HCT116 (cell line): ENCODE measurements around the gene PIK3R4.

ENCODE experiments used
- CBX3 ChIP-seq: IDR thresholded peaks from 2 replicates; pipeline ENCODE4 v1.6.1; 2012; ENCODE audit warnings: low read depth
- CEBPB ChIP-seq: IDR thresholded peaks from 2 replicates; pipeline ENCODE4 v1.6.1; 2012; ENCODE audit warnings: low read depth
- CTCF ChIP-seq, 3 experiments: fragments of 200-600 bp in 1 of 3; sonication (generic) in 1 of 3; IDR thresholded peaks in 2 of 3; conservative IDR thresholded peaks in 1 of 3; 2 replicates each; pipeline ENCODE4 v1.5.1; 2012 to 2017; ENCODE audit warnings: low read depth in 2 of 3, low read length in 2 of 3, antibody characterized with exemption in 1 of 3, borderline replicate concordance in 1 of 3, control low read depth in 1 of 3, mild to moderate bottlenecking in 1 of 3, mixed read lengths in 1 of 3, mixed run types in 1 of 3, moderate library complexity in 1 of 3; ENCODE audit not compliant: insufficient read depth in 1 of 3
- EZH2 ChIP-seq: fragments of 200-600 bp; sonication (generic); IDR thresholded peaks from 2 replicates; pipeline ENCODE4 v1.6.1; 2017; ENCODE audit warnings: antibody characterized with exemption, mixed run types
- MAX ChIP-seq: IDR thresholded peaks from 2 replicates; pipeline ENCODE4 v1.6.1; 2012
- POLR2A ChIP-seq: IDR thresholded peaks from 2 replicates; pipeline ENCODE4 v1.7.0; 2011; ENCODE audit warnings: borderline replicate concordance; ENCODE audit not compliant: insufficient read depth, insufficient read length; ENCODE audit errors: extremely low read depth
- POLR2AphosphoS5 ChIP-seq: IDR thresholded peaks from 2 replicates; pipeline ENCODE4 v1.6.1; 2011; ENCODE audit warnings: mild to moderate bottlenecking, low read depth, low read length, moderate library complexity
- RAD21 ChIP-seq: IDR thresholded peaks from 2 replicates; pipeline ENCODE4 v1.6.1; 2012; ENCODE audit warnings: low read depth, mild to moderate bottlenecking
- SRF ChIP-seq: IDR thresholded peaks from 2 replicates; pipeline ENCODE4 v1.6.1; 2012; ENCODE audit warnings: low read depth
- TCF7L2 ChIP-seq: IDR thresholded peaks from 2 replicates; pipeline ENCODE4 v1.7.0; 2011; ENCODE audit warnings: borderline replicate concordance, inconsistent platforms; ENCODE audit not compliant: insufficient read depth, insufficient read length; ENCODE audit errors: extremely low read depth
- YY1 ChIP-seq: IDR thresholded peaks from 2 replicates; pipeline ENCODE4 v1.6.1; 2011; ENCODE audit warnings: low read length, low read depth, moderate library complexity, mild to moderate bottlenecking; ENCODE audit not compliant: insufficient replicate concordance; ENCODE audit errors: extremely low read depth
- ZFX ChIP-seq: fragments of 450-650 bp; IDR thresholded peaks from 2 replicates; pipeline ENCODE4 v1.6.1; 2017
- TF ChIP-seq, protein P1 (sequence below): IDR thresholded peaks from 2 replicates; pipeline ENCODE4 v1.6.1; 2012
- TF ChIP-seq, protein P2 (sequence below): IDR thresholded peaks from 2 replicates; pipeline ENCODE4 v1.6.1; 2011; ENCODE audit warnings: mild to moderate bottlenecking, low read length, moderate library complexity; ENCODE audit not compliant: insufficient replicate concordance; ENCODE audit errors: extremely low read depth

GRCh38 chr3:130737622-130738021 lies 9.0 kb downstream of the PIK3R4 start:
- TF ChIP-seq SRF (no peak), EZH2 (no peak), YY1 (no peak), CTCF (IDR thresholded peaks at IDR 0.05 in 2 of 3, conservative IDR thresholded peaks at IDR 0.05 in 1 of 3; ENCODE audit: borderline replicate concordance in 1 of 3, insufficient read depth in 1 of 3, low read depth in 2 of 3, low read length in 2 of 3) (no peak), TCF7L2 (no peak), POLR2A (no peak), RAD21 (no peak), CBX3 (no peak), MAX (no peak), ZFX (no peak), POLR2AphosphoS5 (no peak), CEBPB (no peak)
- TF ChIP-seq, protein P1, sequence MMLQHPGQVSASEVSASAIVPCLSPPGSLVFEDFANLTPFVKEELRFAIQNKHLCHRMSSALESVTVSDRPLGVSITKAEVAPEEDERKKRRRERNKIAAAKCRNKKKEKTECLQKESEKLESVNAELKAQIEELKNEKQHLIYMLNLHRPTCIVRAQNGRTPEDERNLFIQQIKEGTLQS: no peak
- TF ChIP-seq, protein P2, sequence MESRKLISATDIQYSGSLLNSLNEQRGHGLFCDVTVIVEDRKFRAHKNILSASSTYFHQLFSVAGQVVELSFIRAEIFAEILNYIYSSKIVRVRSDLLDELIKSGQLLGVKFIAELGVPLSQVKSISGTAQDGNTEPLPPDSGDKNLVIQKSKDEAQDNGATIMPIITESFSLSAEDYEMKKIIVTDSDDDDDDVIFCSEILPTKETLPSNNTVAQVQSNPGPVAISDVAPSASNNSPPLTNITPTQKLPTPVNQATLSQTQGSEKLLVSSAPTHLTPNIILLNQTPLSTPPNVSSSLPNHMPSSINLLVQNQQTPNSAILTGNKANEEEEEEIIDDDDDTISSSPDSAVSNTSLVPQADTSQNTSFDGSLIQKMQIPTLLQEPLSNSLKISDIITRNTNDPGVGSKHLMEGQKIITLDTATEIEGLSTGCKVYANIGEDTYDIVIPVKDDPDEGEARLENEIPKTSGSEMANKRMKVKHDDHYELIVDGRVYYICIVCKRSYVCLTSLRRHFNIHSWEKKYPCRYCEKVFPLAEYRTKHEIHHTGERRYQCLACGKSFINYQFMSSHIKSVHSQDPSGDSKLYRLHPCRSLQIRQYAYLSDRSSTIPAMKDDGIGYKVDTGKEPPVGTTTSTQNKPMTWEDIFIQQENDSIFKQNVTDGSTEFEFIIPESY: no peak
